ENCODE measurements around the gene IFRD2.

The IFRD2 gene, protein sequence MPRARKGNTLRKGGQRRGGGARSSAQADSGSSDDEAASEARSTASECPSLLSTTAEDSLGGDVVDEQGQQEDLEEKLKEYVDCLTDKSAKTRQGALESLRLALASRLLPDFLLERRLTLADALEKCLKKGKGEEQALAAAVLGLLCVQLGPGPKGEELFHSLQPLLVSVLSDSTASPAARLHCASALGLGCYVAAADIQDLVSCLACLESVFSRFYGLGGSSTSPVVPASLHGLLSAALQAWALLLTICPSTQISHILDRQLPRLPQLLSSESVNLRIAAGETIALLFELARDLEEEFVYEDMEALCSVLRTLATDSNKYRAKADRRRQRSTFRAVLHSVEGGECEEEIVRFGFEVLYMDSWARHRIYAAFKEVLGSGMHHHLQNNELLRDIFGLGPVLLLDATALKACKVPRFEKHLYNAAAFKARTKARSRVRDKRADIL

GRCh38 chr3:50292159-50293078, at the start of gene IFRD2:
Gene IFRD2, minus strand, starts transcription at chr3:50292429. Its CDS starts 155 bp downstream, at chr3:50292274.
- peak; percentile 69 for DNase-seq

- no peak for DNase-seq
These were observed 49.3 kb upstream of the IFRD2 start for GRCh38 chr3:50341537-50341936.

- no peak for DNase-seq
These were observed 48.5 kb upstream of the IFRD2 start, which contains the start of gene RASSF1 for GRCh38 chr3:50340448-50341329. Gene RASSF1, minus strand, starts transcription at chr3:50340836. Its CDS starts 31 bp downstream, at chr3:50340805.

DNA sequence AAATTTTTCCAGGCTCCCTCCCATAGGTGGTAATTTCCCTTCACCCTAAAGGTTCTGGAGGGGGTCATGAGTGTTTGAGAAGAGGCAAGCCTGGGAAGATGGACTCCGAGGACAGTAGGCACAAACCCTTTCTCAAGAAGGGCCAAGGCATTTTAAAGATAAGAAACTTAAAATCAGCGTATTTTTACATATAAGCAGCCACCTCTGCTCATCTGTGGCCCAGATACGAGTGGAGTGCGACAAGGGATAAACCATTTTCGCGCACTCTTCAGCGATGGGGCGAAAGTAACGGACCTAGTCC, 47.9 kb upstream of the IFRD2 start:
- DNase-seq, result no peak

DNA sequence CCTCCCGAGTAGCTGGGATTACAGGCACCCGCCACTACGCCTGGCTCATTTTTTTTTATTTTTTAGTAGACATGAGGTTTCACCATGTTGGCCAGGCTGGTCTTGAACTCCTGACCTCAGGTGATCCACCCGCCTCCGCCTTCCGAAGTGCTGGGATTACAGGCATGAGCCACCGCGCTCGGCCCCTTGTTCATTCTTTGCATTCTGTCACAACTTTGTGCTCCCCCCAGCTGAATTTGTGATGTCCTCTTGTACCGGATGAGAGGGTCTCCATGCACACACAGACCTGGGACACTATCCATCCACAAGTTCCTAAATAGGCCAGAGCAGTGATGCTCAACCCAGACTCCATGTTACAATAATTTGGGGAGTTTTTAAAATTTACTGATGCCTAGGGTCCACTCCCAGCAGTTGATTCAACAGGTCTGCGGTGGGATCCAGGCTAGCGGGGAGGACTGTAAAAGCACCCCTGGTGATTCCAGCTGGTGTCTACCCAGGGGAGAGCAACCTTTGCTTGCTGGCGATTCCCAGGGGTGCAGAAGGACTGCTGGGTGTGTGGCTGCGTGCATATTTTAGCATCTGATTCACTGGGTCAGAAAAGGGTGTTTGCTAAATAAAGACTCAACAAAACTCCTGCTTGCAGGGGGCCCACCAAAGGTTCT, 47.4 kb upstream of the IFRD2 start:
- DNase-seq, result no peak

DNA sequence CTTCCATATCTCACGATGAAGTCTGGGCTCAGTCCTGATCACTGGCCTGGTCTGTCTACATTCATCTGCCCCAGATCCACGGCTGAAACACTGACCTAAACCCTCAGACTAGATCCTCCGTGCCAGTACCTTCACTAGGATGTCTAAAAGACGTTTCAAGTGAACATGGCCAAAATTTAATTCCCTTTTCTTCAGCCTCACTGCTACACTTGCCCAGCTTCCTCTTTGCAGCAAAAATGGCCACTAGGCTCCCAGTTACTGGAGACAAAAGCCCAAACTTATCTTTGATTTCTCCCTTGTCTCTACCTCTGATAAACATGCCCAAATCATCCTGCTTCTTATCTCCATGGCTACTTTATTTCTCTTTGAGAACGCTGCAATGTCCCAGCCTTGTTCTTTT, 46.7 kb upstream of the IFRD2 start:
- DNase-seq, result no peak

DNA sequence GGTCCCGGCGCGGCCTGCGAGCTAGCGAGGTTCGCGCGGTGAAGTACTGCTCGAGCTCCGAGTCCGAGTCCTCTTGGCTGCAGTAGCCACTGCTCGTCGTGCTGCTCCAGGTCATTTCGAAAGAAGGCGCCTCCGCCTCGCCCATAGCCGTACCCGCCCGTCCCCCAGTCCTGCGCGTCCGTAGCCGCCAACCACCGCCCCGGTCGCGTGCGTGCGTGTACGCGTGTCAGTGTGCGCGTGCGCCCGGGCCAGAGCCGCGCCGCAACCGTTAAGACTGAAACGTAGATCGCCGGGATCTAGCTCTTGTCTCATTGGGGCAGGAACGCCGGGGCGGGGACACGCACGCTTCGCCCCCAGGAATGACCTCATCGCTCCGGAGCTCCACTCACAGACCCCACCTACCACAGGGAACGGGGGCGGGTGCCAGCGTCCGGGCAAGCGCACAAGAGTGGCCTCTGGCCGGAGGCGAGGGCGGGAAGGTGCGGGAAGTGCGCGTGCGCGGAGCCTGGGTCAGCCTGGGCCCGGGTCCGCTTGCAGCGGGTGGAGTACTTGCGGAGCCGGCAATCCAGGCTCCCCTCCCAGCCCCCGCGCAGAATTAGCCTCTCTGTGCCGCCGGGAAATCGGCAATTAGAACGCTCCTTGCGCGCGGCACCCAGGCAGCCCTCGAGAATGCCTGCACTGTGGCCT, 45.1 kb upstream of the IFRD2 start:
- DNase-seq, result peak; percentile 61

GRCh38 chr3:50336452-50337174, 44.4 kb upstream of the IFRD2 start:
- DNase-seq, result no peak

DNA sequence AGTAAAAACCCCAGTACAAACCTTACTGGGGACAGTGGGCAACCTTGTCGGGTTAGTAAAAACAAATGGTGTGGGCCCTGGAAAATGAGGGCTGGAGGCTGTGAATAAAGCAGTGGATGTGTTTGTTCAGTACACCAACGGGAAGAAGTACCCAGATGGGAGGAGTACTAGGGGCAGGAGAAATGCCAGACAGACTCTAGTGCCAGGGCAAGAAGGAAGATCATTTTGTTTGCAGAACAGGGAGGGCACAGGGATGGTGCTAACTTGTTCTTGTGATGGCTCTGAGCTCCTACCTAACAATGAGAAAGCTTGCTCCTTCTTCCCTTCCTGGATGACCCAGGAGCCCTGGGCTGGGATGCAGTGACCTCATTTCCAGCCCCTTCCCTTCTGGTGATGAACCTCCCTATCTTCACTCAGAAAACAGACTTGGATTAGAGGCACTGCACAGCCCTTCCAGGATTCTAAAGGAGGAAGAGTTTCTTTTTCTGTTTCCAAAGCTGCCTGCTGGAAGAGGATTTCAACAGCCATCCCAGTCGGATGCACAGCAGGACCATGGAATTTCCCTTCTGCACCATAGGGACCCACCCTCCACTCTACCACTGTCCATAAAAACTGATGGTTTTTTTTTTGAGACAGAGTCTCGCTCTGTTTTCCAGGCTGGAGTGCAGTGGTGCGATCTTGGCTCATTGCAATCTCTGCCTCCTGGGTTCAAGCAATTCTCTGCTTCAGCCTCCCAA, 42.3 kb upstream of the IFRD2 start:
- no peak for DNase-seq

- DNase-seq, result no peak
These were observed 41.6 kb upstream of the IFRD2 start for GRCh38 chr3:50333744-50334328.

DNA sequence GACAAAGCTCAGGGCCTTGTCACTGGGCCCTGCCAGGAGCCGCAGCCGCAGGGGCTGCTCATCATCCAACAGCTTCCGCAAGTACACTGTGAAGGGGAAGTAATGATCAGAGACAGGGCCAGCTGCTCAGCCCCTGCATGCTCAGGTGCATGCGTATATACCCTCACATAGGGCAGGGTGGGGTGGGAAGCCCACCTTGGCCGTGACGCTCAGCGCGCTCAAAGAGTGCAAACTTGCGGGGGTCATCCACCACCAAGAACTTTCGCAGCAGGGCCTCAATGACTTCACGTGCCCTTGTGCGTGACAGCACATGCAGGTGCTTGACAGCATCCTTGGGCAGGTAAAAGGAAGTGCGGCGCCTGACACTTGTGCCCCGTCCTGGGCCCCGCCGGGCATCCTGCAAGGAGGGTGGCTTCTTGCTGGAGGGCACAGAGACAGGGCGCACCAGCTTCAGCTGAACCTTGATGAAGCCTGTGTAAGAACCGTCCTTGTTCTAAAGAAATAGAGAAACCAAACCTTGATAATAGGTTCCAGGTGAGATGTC, 39.2 kb upstream of the IFRD2 start:
- no peak for DNase-seq

- DNase-seq, result no peak
These were observed 38.1 kb upstream of the IFRD2 start for GRCh38 chr3:50330330-50330729.

DNA sequence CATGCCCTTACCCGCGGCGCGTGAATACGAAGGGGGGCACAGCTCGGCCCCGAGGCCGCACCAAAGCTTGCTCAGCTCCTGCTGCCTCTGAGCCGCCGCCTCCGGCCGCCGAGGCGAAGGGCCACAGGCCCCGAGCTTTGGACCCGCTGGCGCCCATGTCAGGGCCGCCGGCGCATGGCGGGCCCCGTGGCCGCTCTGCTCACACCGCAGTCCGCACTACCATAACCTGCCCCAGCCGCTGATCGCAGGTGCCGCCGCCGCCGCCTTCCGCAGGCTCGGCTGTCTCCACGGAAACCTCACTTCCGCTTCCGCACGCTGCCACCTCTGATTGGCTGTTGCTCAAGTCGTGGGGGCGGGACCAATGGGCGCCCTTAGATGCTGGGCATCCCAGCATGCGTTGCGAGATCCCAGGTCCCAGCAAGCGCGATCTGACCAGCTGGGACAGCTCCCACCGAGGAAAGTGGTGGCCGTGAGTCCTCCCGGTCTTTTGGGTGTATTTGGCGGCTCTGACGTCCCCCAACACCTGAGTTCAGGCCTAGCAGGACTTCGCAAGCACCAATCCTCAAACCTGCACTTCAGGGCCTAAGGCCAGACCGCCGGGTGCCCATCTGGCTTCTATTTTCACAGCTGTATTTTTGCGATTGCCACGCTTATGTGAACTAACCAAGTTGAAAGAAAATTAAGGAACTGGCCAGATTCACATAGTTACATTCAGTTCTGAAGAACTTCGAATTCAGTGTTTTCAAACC, 35.9 kb upstream of the IFRD2 start, which contains the start of gene TUSC2:
TSS of gene TUSC2 (minus strand) at position 281 of the 749 bp plus-strand sequence. CDS start at position 157, 124 bp downstream.
- DNase-seq, result peak; percentile 64

GRCh38 chr3:50327129-50327528, 34.9 kb upstream of the IFRD2 start:
- no peak for DNase-seq

DNA sequence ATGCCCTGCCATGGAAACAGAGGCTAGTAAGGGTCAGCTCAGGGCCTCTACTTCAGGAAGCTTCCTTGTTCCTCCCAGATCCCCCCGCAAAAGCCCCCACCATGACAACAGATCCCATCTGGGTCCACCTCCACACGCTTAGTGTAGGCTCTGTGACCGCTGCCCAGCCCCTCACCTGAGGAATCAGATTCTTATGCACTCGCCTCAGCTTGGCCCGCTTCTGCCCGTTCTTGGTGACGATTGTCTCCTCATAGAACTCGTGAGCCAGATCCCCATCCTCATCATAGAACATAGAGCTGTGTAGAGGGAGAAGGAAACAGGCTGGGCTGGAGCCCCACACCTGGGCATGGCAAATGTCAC, 33.9 kb upstream of the IFRD2 start:
- no peak for DNase-seq

DNA sequence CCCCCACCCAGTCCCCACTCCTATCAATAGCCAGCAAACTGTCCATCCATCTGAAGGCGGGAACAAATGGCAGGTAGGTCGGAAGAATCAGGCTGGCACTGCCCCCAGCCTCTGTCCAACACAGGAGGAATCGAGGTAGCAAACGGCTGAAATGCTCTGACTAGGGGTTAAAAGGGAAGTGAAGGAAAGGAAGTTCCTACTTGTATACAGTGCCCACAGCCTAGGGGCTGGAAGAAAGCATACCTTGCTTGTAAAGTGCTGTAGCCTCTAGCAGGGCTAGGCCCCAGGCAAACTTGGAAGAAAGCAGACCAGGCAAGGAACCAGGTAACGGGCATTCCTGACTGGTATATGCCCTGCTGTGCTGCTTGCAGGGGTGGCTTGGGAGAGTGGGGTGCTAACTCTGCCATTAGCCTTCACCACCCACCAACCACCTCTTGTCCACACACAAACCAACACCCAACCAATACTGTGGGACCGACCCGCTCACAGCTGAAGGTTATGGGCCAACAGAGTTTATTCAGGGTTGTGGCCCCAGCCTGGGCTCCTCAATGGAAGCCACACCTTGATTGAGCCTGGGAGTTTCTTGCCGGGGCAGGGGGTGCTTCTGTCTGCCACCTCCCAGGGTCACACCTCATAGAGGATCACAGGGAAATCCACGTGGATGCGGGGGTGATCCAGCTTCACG, 33.4 kb upstream of the IFRD2 start:
- DNase-seq, result no peak

DNA sequence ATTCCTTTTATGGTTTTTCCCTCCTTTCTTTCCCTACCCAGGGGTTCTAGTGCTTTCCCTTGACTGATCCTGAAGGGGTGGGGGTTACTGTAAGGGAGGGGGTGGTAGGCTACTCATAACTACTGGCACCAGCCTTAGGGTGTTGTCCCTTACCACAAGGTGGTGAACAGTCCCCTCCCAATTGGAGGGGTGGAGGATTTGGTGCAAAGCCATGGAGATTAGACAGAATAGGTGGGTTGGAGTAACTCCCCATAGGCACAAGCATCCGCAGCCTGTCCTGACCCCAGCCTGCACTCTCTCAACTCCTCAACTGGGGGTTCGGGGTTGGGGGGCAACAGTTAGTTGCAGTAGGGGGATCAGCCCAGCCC, 32.9 kb upstream of the IFRD2 start:
- no peak for DNase-seq
